ENCODE measurements around the gene PADI2. TPM values are rescaled to one million over a fixed set of nuclear protein-coding genes. Genes with fewer than 3 reads are reported as not detected.

PADI2 gene
- not detected in 2 replicates for total RNA-seq

GRCh38 chr1:17119076-17119772 is at the start of gene PADI2:
TSS of gene PADI2 (minus strand) at chr1:17119451. CDS start at chr1:17119371, 80 bp downstream.

DNA sequence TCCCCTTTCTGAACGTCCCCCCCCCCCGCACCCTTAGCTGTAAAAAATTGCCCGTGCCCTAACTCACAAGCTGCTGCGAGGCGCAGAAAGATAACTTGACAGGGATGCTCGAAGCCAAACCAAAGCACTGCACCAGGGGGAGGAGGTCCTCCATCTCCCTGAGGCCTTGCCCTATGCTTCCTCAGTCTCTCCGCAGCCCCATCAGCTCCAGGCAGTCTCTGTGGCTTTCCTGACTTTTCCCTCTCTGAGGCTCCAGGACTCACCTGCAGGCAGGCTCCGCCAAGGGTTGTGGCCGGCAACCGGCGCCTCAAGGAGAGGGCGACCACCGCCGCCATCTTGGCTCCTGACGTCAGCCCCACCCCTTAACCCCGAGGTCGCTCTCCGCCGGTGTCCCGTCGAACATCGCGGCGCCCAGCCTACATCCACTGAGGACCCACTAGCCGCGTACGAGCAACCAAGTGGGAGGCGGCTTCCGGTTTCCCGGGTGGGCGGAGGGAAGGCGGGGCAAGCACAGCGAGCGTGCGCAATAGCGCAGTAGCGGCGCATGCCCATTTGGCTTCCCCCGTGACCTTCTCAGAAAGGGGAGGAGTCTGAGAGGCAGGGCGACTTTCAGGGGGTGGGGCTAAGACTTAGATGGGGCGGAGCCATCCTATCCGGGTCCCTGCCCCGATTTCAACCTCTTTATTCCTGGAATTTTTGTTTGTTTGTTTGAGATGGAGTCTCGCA is 65.4 kb downstream of the PADI2 start, which contains the start of gene SDHB:
Gene SDHB (minus strand): TSS at position 348 of the 726 bp plus-strand sequence. CDS start 13 bp downstream, at position 335.

Other genes with a start within 250 kb of the PADI2 start
- gene RNU1-2, start 223.5 kb downstream of the PADI2 start, total RNA-seq = not detected in 2 replicates
- gene CROCC, start 197.5 kb downstream of the PADI2 start, total RNA-seq = 3.1 and 18.2 TPM in 2 replicates
- gene MFAP2, start 138.8 kb downstream of the PADI2 start, total RNA-seq = 20.6 and 38.1 TPM in 2 replicates
- 39.9 and 42.1 TPM in 2 replicates for gene ATP13A2, start 107.5 kb downstream of the PADI2 start, total RNA-seq
- gene SDHB, start 65.4 kb downstream of the PADI2 start, total RNA-seq = 81.0 and 87.0 TPM in 2 replicates
- gene PADI1, start 85.7 kb upstream of the PADI2 start, total RNA-seq = not detected in 2 replicates
- not detected in 2 replicates for gene PADI3, start 129.6 kb upstream of the PADI2 start, total RNA-seq
- gene PADI4, start 188.7 kb upstream of the PADI2 start, total RNA-seq = not detected in 2 replicates

All from cardiac atrium fibroblast (primary cell).